HCT116 (cell line): Measurements from ENCODE around the gene MTREX.

ENCODE experiments used
- CEBPB ChIP-seq: IDR thresholded peaks from 2 replicates; pipeline ENCODE4 v1.6.1; 2012; ENCODE audit warnings: low read depth
- EZH2 ChIP-seq: fragments of 200-600 bp; sonication (generic); IDR thresholded peaks from 2 replicates; pipeline ENCODE4 v1.6.1; 2017; ENCODE audit warnings: antibody characterized with exemption, mixed run types
- POLR2AphosphoS5 ChIP-seq: IDR thresholded peaks from 2 replicates; pipeline ENCODE4 v1.6.1; 2011; ENCODE audit warnings: mild to moderate bottlenecking, low read depth, low read length, moderate library complexity
- SIN3A ChIP-seq: IDR thresholded peaks from 2 replicates; pipeline ENCODE4 v1.6.1; 2012; ENCODE audit warnings: low read depth
- TF ChIP-seq, protein P1 (sequence below): IDR thresholded peaks from 2 replicates; pipeline ENCODE4 v1.6.1; 2012

DNA sequence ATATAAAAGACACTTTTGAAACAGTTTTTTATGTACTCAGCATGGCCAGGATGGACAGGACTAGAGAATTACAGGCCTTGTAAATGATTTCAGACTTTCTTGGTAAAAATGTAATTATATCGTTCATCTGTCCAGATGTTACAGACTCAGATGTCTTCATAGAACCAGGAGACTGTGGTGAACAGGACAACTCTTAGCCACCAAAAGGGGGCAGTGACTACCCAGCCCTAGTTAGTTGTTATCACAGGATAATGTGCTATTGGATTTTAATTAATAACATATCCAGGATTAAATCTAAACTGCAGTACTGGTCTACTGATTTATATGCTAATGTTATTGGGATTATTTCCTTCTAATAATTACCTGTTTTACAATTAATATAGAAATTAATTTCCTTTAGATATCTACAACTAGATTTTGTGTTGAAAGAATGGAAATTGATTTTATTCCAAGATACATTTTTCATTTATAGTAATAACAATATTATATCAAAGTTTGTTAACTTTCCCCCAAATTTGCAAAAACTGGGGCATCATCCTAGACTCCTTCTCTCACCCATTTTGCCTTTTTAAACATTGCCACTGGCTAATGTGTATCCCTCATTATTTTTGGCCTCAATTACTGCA, 99.4 kb downstream of the MTREX start:
- TF ChIP-seq CEBPB, result no peak
- no peak for TF ChIP-seq EZH2
- TF ChIP-seq, protein P1, sequence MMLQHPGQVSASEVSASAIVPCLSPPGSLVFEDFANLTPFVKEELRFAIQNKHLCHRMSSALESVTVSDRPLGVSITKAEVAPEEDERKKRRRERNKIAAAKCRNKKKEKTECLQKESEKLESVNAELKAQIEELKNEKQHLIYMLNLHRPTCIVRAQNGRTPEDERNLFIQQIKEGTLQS, result no peak
- no peak for TF ChIP-seq POLR2AphosphoS5
- no peak for TF ChIP-seq SIN3A
